ENCODE data around the gene UBE3C. TPM values are rescaled to one million over a fixed set of nuclear protein-coding genes. Genes with fewer than 3 reads are reported as not detected.

UBE3C gene
- total RNA-seq, 6 donors from 2014 or later: 43.7 to 85.9 (median 69.3) TPM

DNA sequence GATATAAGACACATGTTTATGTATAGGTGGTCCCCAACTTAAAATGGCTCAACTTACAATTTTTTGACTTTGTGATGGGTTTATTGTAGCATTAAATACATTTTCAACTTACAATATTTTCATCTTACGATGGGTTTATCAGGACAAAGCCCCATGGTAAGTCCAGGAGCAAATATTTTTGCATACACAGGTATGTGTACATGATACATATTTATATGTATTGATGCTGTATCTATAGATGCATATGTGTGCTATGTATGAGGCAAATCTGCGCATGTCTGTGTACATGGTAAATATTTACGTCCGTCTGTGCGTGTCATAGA lies 664 bp upstream of the UBE3C start:
- 32 to 46% methylated on average over 5 of the region's 5 CpGs for WGBS, 2 donors
- DNase-seq (no peak), ATAC-seq (ENCODE audit: low FRiP score in 2 of 2) (no peak)
- peaks cover 20 to 34% (median 28%) of the 10 kb centered on the region in 4 donors for H3K4me1 ChIP-seq
- H3K9me3 ChIP-seq: no peaks in the 10 kb centered on the region
- H3K36me3 ChIP-seq: peaks cover 0 to 10% (median 3%) of the 10 kb centered on the region in 4 donors
- peak overlapping the region; percentile 89 to 97 (median 90) for H3K27ac ChIP-seq
- H3K4me3 ChIP-seq: peak overlapping the region; percentile 50 to 92 (median 68)
- H3K27me3 ChIP-seq: no peaks in the 10 kb centered on the region
- TF ChIP-seq, protein P1, sequence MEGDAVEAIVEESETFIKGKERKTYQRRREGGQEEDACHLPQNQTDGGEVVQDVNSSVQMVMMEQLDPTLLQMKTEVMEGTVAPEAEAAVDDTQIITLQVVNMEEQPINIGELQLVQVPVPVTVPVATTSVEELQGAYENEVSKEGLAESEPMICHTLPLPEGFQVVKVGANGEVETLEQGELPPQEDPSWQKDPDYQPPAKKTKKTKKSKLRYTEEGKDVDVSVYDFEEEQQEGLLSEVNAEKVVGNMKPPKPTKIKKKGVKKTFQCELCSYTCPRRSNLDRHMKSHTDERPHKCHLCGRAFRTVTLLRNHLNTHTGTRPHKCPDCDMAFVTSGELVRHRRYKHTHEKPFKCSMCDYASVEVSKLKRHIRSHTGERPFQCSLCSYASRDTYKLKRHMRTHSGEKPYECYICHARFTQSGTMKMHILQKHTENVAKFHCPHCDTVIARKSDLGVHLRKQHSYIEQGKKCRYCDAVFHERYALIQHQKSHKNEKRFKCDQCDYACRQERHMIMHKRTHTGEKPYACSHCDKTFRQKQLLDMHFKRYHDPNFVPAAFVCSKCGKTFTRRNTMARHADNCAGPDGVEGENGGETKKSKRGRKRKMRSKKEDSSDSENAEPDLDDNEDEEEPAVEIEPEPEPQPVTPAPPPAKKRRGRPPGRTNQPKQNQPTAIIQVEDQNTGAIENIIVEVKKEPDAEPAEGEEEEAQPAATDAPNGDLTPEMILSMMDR (IDR thresholded peaks at IDR 0.05): no peak
- no peak for TF ChIP-seq EP300 (IDR thresholded peaks at IDR 0.05)
- TF ChIP-seq POLR2AphosphoS5 (IDR thresholded peaks at IDR 0.05): no peak
- TF ChIP-seq POLR2A (IDR thresholded peaks at IDR 0.05): no peak

DNA sequence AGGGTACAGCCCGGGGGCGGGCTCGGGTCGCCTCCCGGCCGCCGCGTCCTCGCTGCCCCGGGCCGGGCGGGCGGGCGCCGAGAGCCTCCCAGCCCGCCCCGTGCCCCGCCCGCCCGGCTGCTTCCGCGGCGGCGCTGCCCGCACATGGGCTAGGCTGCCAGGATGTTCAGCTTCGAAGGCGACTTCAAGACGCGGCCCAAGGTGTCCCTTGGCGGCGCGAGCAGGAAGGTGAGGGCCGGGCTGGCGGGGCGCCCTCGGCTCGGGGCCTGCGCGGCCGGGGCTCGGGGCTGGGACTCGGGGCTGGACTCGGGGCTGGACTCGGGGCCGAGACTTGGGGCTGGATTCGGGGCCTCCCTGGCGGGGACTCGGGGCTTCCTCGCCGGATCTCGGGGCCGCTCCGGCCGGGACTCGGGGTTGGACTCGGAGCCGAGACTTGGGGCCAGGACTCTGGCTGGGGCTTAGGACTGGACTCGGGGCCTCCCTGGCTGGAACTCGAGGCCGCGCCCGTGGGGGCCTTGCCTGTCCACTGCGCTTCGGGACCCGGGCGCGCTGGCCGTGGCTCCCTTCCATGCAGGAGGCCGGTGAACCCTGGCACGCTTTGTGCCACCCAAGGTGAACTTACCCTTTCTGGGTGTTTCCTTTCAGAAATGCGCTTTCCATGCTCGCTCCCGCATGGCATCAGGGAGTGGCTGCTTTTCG lies 534 bp downstream of the UBE3C start:
- peak overlapping the region; percentile 89 to 97 (median 90) for H3K27ac ChIP-seq
- peaks cover 25 to 35% (median 30%) of the 10 kb centered on the region in 4 donors for H3K4me1 ChIP-seq
- 1% methylated on average over 15 to 21 of the region's 74 CpGs for WGBS, 2 donors
- peak; percentile 56 to 94 for DNase-seq
- TF ChIP-seq EP300 (IDR thresholded peaks at IDR 0.05) (no peak), POLR2A (IDR thresholded peaks at IDR 0.05) (peak in 1 of 4 donors; percentile 17), POLR2AphosphoS5 (IDR thresholded peaks at IDR 0.05) (no peak)
- TF ChIP-seq, protein P1 (IDR thresholded peaks at IDR 0.05): no peak
- peak; percentile 70 to 88 for ATAC-seq (ENCODE audit: low FRiP score in 2 of 2)
- peak overlapping the region; percentile 51 to 92 (median 68) for H3K4me3 ChIP-seq
- H3K27me3 ChIP-seq: no peaks in the 10 kb centered on the region
- peaks cover 0 to 13% (median 3%) of the 10 kb centered on the region in 4 donors for H3K36me3 ChIP-seq
- no peaks in the 10 kb centered on the region for H3K9me3 ChIP-seq

DNA sequence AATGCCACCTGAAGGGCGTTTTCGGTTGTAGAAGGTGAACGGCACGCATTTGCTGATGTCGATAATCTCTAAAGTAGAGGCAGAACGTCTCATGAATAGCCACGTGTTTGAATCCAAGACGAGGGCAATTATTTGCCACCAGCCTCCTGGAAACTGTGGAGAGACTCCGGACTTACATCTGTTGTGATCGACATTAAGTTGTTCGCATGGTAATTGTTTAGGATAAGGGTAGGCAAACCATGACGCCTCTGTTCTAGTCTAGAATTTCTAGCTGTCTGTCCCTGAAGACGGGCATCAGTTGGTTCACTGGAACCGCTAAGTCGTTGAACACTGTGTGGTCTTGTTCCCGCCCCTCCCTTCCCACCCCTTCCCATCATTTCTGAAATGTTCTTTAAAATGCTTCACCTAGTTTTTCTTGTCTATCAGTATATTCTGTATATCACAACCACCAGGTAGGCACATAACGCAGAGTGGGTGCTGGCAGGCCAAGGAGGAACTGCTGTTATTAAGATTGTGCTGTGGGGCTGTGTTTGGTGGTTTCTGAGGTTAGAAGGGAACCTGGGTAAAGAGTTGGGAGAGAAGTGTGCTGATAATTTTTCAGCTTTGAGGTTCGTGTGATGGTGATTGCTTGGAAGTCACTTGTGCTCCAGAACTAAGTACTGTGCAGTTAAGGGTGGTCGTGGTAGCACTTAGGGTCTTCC lies 1.2 kb downstream of the UBE3C start:
- no peak for TF ChIP-seq POLR2AphosphoS5 (IDR thresholded peaks at IDR 0.05)
- TF ChIP-seq, protein P1 (IDR thresholded peaks at IDR 0.05): no peak
- TF ChIP-seq POLR2A (IDR thresholded peaks at IDR 0.05): no peak
- TF ChIP-seq EP300 (IDR thresholded peaks at IDR 0.05): no peak
- H3K4me3 ChIP-seq: peak overlapping the region; percentile 51 to 92 (median 68)
- ATAC-seq (ENCODE audit: low FRiP score in 2 of 2): no peak
- H3K9me3 ChIP-seq: no peaks in the 10 kb centered on the region
- H3K27ac ChIP-seq: peak overlapping the region; percentile 89 to 97 (median 90)
- peaks cover 25 to 35% (median 30%) of the 10 kb centered on the region in 4 donors for H3K4me1 ChIP-seq
- H3K27me3 ChIP-seq: no peaks in the 10 kb centered on the region
- 26 to 29% methylated on average over 17 to 19 of the region's 19 CpGs for WGBS, 2 donors
- DNase-seq: no peak
- peaks cover 0 to 13% (median 3%) of the 10 kb centered on the region in 4 donors for H3K36me3 ChIP-seq

DNA sequence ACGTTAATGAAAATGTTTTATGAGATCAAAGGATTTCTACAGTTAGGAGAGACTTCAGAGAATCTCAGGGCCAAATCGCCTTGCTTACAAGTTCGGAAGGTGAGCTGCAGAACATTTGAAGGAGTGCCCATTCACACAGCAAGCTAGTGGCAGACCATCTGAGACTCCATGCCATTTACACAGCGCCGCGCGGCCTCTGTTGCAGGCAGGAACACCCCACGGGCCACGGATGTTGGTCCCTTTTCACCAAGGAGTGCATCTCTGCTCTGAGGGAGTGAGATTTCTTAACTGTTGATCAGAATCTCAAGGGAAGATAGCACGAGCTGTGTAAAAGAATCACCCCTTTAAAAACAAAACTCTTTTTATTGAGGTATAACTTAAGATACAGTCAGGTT lies 1.8 kb downstream of the UBE3C start:
- DNase-seq (peak in 1 of 2 donors; percentile 47), ATAC-seq (ENCODE audit: low FRiP score in 2 of 2) (no peak)
- TF ChIP-seq POLR2A (IDR thresholded peaks at IDR 0.05): no peak
- TF ChIP-seq, protein P1 (IDR thresholded peaks at IDR 0.05): no peak
- TF ChIP-seq POLR2AphosphoS5 (IDR thresholded peaks at IDR 0.05): no peak
- TF ChIP-seq EP300 (IDR thresholded peaks at IDR 0.05): no peak
- Histone ChIP-seq H3K4me3 (peak overlapping the region in 2 of 4 donors; percentile 64 to 92), H3K36me3 (peaks cover 0 to 13% (median 4%) of the 10 kb centered on the region in 4 donors), H3K27ac (peak overlapping the region in 1 of 4 donors; percentile 89), H3K27me3 (no peaks in the 10 kb centered on the region), H3K9me3 (no peaks in the 10 kb centered on the region), H3K4me1 (peaks cover 25 to 35% (median 30%) of the 10 kb centered on the region in 4 donors)
- 74 to 80% methylated on average over 10 of the region's 10 CpGs for WGBS, 2 donors

Measured in upper lobe of left lung (tissue), 6 donors.